Mesenchymal stem cell (in vitro differentiated cells and primary cell): Measurements from ENCODE around the gene CDK4.

ENCODE experiments used
- DNase-seq: peaks from one replicate; pipeline ENCODE4 v3.0.0-alpha.2; 2013
- H2AFZ ChIP-seq: one replicate; pipeline ENCODE4 v1.6.1; 2013; ENCODE audit warnings: low read depth, mild to moderate bottlenecking, control low read depth, inconsistent platforms, low read length, moderate library complexity
- H2AK5ac ChIP-seq: 2 replicates; pipeline ENCODE4 v1.6.1; 2013; ENCODE audit warnings: low read length, moderate library complexity, mild to moderate bottlenecking, inconsistent platforms; ENCODE audit not compliant: severe bottlenecking
- H2BK120ac ChIP-seq: one replicate; pipeline ENCODE4 v1.6.1; 2013; ENCODE audit warnings: low read depth, mild to moderate bottlenecking, inconsistent platforms, low read length, moderate library complexity
- H2BK12ac ChIP-seq, 2 experiments: one replicate each; pipeline ENCODE4 v1.6.1; 2013; ENCODE audit warnings: inconsistent platforms in 2 of 2, low read length in 2 of 2, mild to moderate bottlenecking in 2 of 2, moderate library complexity in 2 of 2, control low read depth in 1 of 2
- H2BK15ac ChIP-seq: one replicate; pipeline ENCODE4 v1.6.1; 2013; ENCODE audit warnings: mild to moderate bottlenecking, low read depth, inconsistent platforms; ENCODE audit not compliant: poor library complexity, severe bottlenecking
- H2BK5ac ChIP-seq: 2 replicates; pipeline ENCODE4 v1.6.1; 2013; ENCODE audit warnings: low read depth, mild to moderate bottlenecking, low read length, control low read depth, inconsistent platforms; ENCODE audit not compliant: poor library complexity, severe bottlenecking
- H3K14ac ChIP-seq, 2 experiments: one replicate each; pipeline ENCODE4 v1.6.1; 2013; ENCODE audit warnings: inconsistent platforms in 2 of 2, low read length in 2 of 2, control low read depth in 1 of 2, mild to moderate bottlenecking in 1 of 2, moderate library complexity in 1 of 2
- H3K18ac ChIP-seq, 2 experiments: one replicate each; pipeline ENCODE4 v1.6.1; 2013; ENCODE audit warnings: inconsistent platforms in 2 of 2, low read length in 2 of 2, control low read depth in 1 of 2, low read depth in 1 of 2, mild to moderate bottlenecking in 1 of 2
- H3K23ac ChIP-seq, 2 experiments: one replicate each; pipeline ENCODE4 v1.6.1; 2013; ENCODE audit warnings: inconsistent platforms in 2 of 2, low read length in 2 of 2, mild to moderate bottlenecking in 2 of 2, moderate library complexity in 2 of 2, control low read depth in 1 of 2
- H3K27ac ChIP-seq: 2 replicates; pipeline ENCODE4 v1.5.1; 2013; ENCODE audit warnings: mild to moderate bottlenecking, moderate library complexity, low read length, control low read depth, inconsistent platforms; ENCODE audit not compliant: poor library complexity, severe bottlenecking
- H3K27me3 ChIP-seq, 2 experiments: 2 replicates each; pipeline versions ENCODE4 v1.6.1 to v1.7.0; 2013; ENCODE audit warnings: low read length in 2 of 2, mild to moderate bottlenecking in 2 of 2, moderate library complexity in 2 of 2, control low read depth in 1 of 2, inconsistent platforms in 1 of 2; ENCODE audit not compliant: control insufficient read depth in 1 of 2, insufficient read depth in 1 of 2
- H3K36me3 ChIP-seq, 2 experiments: 2 replicates each; pipeline versions ENCODE4 v1.6.1 to v1.7.0; 2013; ENCODE audit warnings: low read length in 2 of 2, control low read depth in 1 of 2, inconsistent platforms in 1 of 2, low read depth in 1 of 2, mild to moderate bottlenecking in 1 of 2; ENCODE audit not compliant: insufficient read depth in 2 of 2, control insufficient read depth in 1 of 2
- H3K4ac ChIP-seq, 2 experiments: one replicate each; pipeline ENCODE4 v1.6.1; 2013; ENCODE audit warnings: inconsistent platforms in 2 of 2, low read length in 2 of 2, mild to moderate bottlenecking in 2 of 2, moderate library complexity in 2 of 2, control low read depth in 1 of 2, low read depth in 1 of 2
- H3K4me1 ChIP-seq: 2 replicates; pipeline ENCODE4 v1.6.1; 2013; ENCODE audit warnings: low read depth, low read length, control low read depth; ENCODE audit not compliant: control insufficient read depth, insufficient read depth
- H3K4me2 ChIP-seq: 2 replicates; pipeline ENCODE4 v1.6.1; 2013; ENCODE audit warnings: low read length, mild to moderate bottlenecking, inconsistent platforms; ENCODE audit not compliant: poor library complexity, severe bottlenecking
- H3K4me3 ChIP-seq, 2 experiments: 2 replicates each; pipeline versions ENCODE4 v1.5.1 to v1.7.0; 2013; ENCODE audit warnings: low read length in 2 of 2, mild to moderate bottlenecking in 2 of 2, control low read depth in 1 of 2, low read depth in 1 of 2; ENCODE audit not compliant: insufficient read depth in 1 of 2
- H3K79me1 ChIP-seq: replicated peaks from 2 replicates; pipeline ENCODE4 v1.6.1; 2013; ENCODE audit warnings: mild to moderate bottlenecking, control low read depth, low read length, inconsistent platforms; ENCODE audit not compliant: poor library complexity, severe bottlenecking
- H3K9ac ChIP-seq: 2 replicates; pipeline ENCODE4 v1.7.0; 2013; ENCODE audit warnings: mild to moderate bottlenecking, low read length, moderate library complexity
- H3K9me3 ChIP-seq: 2 replicates; pipeline ENCODE4 v1.7.0; 2013; ENCODE audit warnings: mild to moderate bottlenecking, low read length; ENCODE audit not compliant: control insufficient read depth
- H4K8ac ChIP-seq: one replicate; pipeline ENCODE4 v1.6.1; 2013; ENCODE audit warnings: inconsistent platforms, mild to moderate bottlenecking, low read length, moderate library complexity
- H4K91ac ChIP-seq: one replicate; pipeline ENCODE4 v1.6.1; 2013; ENCODE audit warnings: mild to moderate bottlenecking, low read length, inconsistent platforms
- WGBS: methylation state at CpG from one replicate; pipeline ENCODE4 v1.1.7; 2013; ENCODE audit warnings: mixed read lengths; 5-methylcytosine and 5-hydroxymethylcytosine counted together

Gene CDK4

GRCh38 chr12:57741844-57742738, 10.0 kb downstream of the CDK4 start:
- no peak overlapping the region for H4K91ac ChIP-seq
- no peak overlapping the region for H3K14ac ChIP-seq
- H4K8ac ChIP-seq = no peak overlapping the region
- 56% methylated on average over 14 of the region's 14 CpGs for WGBS
- no peak overlapping the region for H3K9ac ChIP-seq
- no peak overlapping the region for H2BK15ac ChIP-seq
- no peak overlapping the region for H2AK5ac ChIP-seq
- H2BK5ac ChIP-seq = no peak overlapping the region
- H3K9me3 ChIP-seq = no peaks in the 10 kb centered on the region
- H3K4me3 ChIP-seq = no peak overlapping the region
- peaks cover 47 to 48% of the 10 kb centered on the region in 2 experiments for H3K27me3 ChIP-seq
- no peak overlapping the region for H2BK12ac ChIP-seq
- no peaks in the 10 kb centered on the region for H3K79me1 ChIP-seq
- no peak overlapping the region for H2AFZ ChIP-seq
- no peak overlapping the region for H3K23ac ChIP-seq
- H3K36me3 ChIP-seq = peaks cover 5 to 14% of the 10 kb centered on the region in 2 experiments
- no peak overlapping the region for H3K4ac ChIP-seq
- no peak overlapping the region for H3K18ac ChIP-seq
- H2BK120ac ChIP-seq = no peak overlapping the region
- H3K4me1 ChIP-seq = peaks cover 25% of the 10 kb centered on the region
- no peak overlapping the region for H3K4me2 ChIP-seq
- no peak for DNase-seq
- H3K27ac ChIP-seq = no peak overlapping the region

DNA sequence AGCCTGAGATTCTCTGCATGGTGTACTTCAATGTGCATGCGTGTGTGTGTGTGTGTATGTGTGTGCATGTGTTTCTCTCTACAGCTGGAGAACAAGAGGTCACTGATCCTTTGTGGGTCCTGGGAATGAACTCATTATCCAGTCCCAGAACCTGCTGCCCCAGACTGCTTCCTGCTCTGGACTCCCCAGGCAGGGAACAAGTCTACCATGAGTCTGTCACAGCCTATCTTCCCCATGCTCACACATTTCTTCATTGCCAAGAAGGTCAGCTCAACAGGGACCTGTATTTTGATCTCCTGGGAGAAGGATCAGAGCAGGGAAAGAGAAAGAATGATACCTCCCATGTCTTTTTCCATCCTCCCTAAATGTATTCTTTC, 10.7 kb downstream of the CDK4 start:
- no peak overlapping the region for H3K4ac ChIP-seq
- no peak overlapping the region for H2BK15ac ChIP-seq
- H3K9me3 ChIP-seq = no peaks in the 10 kb centered on the region
- DNase-seq = no peak
- H2AK5ac ChIP-seq = no peak overlapping the region
- no peak overlapping the region for H3K18ac ChIP-seq
- no peak overlapping the region for H3K27ac ChIP-seq
- peaks cover under 1 to 7% of the 10 kb centered on the region in 2 experiments for H3K36me3 ChIP-seq
- H4K91ac ChIP-seq = no peak overlapping the region
- H3K79me1 ChIP-seq = no peaks in the 10 kb centered on the region
- no peak overlapping the region for H2BK5ac ChIP-seq
- no peak overlapping the region for H3K23ac ChIP-seq
- no peak overlapping the region for H2BK12ac ChIP-seq
- H3K4me1 ChIP-seq = peaks cover 31% of the 10 kb centered on the region
- H3K14ac ChIP-seq = no peak overlapping the region
- H3K9ac ChIP-seq = no peak overlapping the region
- peaks cover 54 to 55% of the 10 kb centered on the region in 2 experiments for H3K27me3 ChIP-seq
- 86% methylated on average over 1 of the region's 1 CpG for WGBS
- H3K4me3 ChIP-seq = no peak overlapping the region
- H4K8ac ChIP-seq = no peak overlapping the region
- no peak overlapping the region for H2AFZ ChIP-seq
- H3K4me2 ChIP-seq = no peak overlapping the region
- no peak overlapping the region for H2BK120ac ChIP-seq

- no peak overlapping the region for H3K18ac ChIP-seq
- peaks cover 34% of the 10 kb centered on the region for H3K4me1 ChIP-seq
- H3K27ac ChIP-seq = no peak overlapping the region
- H3K79me1 ChIP-seq = no peaks in the 10 kb centered on the region
- no peak overlapping the region for H2BK5ac ChIP-seq
- H2BK120ac ChIP-seq = no peak overlapping the region
- peaks cover 58 to 61% of the 10 kb centered on the region in 2 experiments for H3K27me3 ChIP-seq
- no peak overlapping the region for H3K4me2 ChIP-seq
- no peak overlapping the region for H3K4ac ChIP-seq
- H3K23ac ChIP-seq = peak overlapping the region in 1 of 2 experiments; percentile 91
- H3K4me3 ChIP-seq = no peak overlapping the region
- no peak overlapping the region for H2AFZ ChIP-seq
- 80% methylated on average over 5 of the region's 5 CpGs for WGBS
- no peak overlapping the region for H3K14ac ChIP-seq
- no peaks in the 10 kb centered on the region for H3K9me3 ChIP-seq
- H2BK12ac ChIP-seq = no peak overlapping the region
- no peak overlapping the region for H4K91ac ChIP-seq
- H3K36me3 ChIP-seq = peaks cover 0 to 1% of the 10 kb centered on the region in 2 experiments
- no peak overlapping the region for H2AK5ac ChIP-seq
- no peak overlapping the region for H4K8ac ChIP-seq
- H3K9ac ChIP-seq = no peak overlapping the region
- H2BK15ac ChIP-seq = no peak overlapping the region
- DNase-seq = no peak
Measured at GRCh38 chr12:57740656-57741412, 11.3 kb downstream of the CDK4 start.

- Histone ChIP-seq H2AFZ (no peak overlapping the region), H3K27ac (no peak overlapping the region), H3K4me3 (no peak overlapping the region), H4K91ac (no peak overlapping the region), H3K9ac (no peak overlapping the region), H3K36me3 (no peaks in the 10 kb centered on the region), H3K79me1 (no peaks in the 10 kb centered on the region), H3K27me3 (peaks cover 66 to 69% of the 10 kb centered on the region in 2 experiments), H3K23ac (no peak overlapping the region), H3K4me2 (no peak overlapping the region), H2BK120ac (no peak overlapping the region), H3K18ac (no peak overlapping the region), H3K4me1 (peaks cover 30% of the 10 kb centered on the region), H2AK5ac (no peak overlapping the region), H3K14ac (no peak overlapping the region), H2BK5ac (no peak overlapping the region), H3K4ac (no peak overlapping the region), H2BK12ac (no peak overlapping the region), H2BK15ac (no peak overlapping the region), H3K9me3 (no peaks in the 10 kb centered on the region), H4K8ac (no peak overlapping the region)
- WGBS = 19% methylated on average over 9 of the region's 10 CpGs
- DNase-seq = no peak
Measured at GRCh38 chr12:57739914-57740538, 12.1 kb downstream of the CDK4 start.
